Hepatic stellate cell (primary cell): Measurements from ENCODE around the gene ARPC1A.
"Not testable (repeated sequence)": the region's sequence is repeated elsewhere in the genome, so short reads cannot be mapped to it uniquely, and the experiment has no call there.

Experiments
- DNase-seq: peaks from one replicate; pipeline ENCODE4 v3.0.0; 2011; ENCODE audit warnings: low spot score

Gene ARPC1A

GRCh38 chr7:99410635-99411034 lies 84.9 kb downstream of the ARPC1A start:
- no peak for DNase-seq

GRCh38 chr7:99415513-99416127 lies 89.9 kb downstream of the ARPC1A start:
- not testable (repeated sequence) for DNase-seq
